NK-92 (cell line): ENCODE results near the gene ARSK.

Experiments
- DNase-seq: peaks from one replicate; lab custom pipeline; 2025; ENCODE audit not compliant: unreplicated experiment; lab: John Stamatoyannopoulos, UW

The ARSK gene

DNA sequence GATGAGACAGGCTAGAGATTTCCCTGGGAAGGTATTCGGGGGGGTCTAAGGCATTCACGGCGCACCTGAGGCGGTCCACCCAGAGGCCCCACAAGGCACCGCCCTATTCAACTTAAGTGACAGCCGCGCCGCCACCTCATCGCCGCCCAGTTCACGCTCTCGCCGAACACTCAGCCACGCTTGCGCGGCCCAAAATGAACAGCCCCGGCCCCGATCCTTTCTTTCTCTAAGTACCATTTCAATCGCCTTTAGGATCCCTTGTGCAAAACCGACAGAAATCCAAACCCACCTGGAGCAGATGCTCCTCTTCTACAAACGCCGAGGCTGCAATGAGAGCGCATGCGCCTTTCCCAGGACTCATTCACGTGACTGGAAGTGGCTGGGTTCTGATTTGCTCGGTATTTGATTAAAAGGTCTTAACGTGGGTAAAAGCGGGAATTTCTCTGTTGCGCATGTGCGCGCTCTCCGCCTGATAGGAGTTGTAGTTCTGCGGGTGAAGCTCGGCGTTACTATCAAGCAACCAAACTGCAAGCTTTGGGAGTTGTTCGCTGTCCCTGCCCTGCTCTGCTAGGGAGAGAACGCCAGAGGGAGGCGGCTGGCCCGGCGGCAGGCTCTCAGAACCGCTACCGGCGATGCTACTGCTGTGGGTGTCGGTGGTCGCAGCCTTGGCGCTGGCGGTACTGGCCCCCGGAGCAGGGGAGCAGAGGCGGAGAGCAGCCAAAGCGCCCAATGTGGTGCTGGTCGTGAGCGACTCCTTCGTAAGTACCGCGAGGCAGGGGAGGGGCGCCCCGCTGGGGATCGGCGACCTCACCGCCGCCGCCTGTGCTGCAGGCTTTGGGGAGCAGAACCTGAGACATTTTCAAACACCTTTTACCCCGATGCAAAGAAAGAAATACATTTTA lies at the start of gene ARSK, which contains the start of gene SKIC3:
Gene ARSK (plus strand): TSS at position 455 of the 902 bp plus-strand sequence. CDS start 178 bp downstream, at position 633.
Gene SKIC3 (minus strand): TSS at position 331 of the 902 bp plus-strand sequence. CDS start 7,827 bp downstream, outside the sequence.
- peak; percentile 28 for DNase-seq

- DNase-seq: no peak
These were observed 46.4 kb upstream of the ARSK start for GRCh38 chr5:95508550-95508949.

DNA sequence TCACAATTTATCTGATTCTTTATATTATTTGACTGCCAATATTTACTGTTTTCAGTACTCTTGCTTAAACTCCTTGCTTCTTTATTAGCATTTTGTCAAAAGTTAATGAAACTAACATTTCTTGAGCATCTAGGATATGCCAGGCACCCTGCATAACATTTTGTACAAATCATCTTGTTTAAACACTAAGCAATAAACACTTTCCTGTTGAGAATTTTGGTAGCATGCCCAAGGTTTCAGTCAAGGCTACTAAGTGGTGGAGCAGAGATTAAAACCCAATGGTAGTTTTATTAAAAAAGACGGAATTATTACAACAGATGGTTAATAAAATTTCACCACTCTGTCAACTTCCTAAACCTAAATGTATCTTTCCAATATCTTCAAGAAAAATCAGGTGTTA lies 43.3 kb upstream of the ARSK start:
- no peak for DNase-seq

- no peak for DNase-seq
These were observed 36.5 kb upstream of the ARSK start for GRCh38 chr5:95518417-95518816.

DNA sequence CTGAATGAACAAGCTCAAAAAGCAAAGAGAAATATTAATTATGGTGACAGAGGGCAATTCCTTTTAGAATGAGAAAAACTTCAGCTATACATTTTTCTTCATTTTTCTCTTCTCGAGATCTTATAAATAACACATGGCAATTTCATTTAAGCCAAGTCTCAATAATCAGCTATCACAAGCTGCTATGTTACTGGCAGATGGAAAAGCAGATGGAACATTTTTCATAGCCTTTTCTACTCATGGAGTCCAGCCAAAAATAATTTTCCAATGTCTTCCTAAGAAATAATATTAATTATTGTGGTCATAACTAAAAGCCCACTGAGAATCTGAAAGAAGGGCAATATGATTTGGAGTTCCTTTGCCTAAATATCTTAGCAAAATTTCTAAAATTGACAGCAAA lies 35.8 kb upstream of the ARSK start:
- no peak for DNase-seq

GRCh38 chr5:95519681-95520080 lies 35.2 kb upstream of the ARSK start:
- no peak for DNase-seq

DNA sequence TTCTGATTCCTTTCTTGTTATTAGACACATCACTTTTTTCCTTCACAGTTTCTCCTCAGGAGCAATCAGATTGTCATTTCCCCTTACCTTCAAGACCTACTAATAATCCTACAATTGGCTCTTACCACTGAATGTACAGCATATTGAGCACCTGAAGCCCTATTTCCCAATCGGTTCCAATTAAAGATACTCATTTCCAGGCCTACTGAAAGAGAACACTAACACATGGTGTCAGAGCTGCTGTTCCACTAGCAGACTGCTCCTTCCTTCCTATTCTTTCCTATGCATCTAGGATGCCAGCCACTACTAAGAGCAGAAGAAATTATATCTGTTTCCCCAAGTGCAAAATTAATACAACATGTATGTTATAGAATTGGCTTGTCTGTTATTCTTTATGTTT lies 34.7 kb upstream of the ARSK start:
- DNase-seq: no peak

GRCh38 chr5:95524423-95524822 lies 30.5 kb upstream of the ARSK start:
- DNase-seq: no peak

DNA sequence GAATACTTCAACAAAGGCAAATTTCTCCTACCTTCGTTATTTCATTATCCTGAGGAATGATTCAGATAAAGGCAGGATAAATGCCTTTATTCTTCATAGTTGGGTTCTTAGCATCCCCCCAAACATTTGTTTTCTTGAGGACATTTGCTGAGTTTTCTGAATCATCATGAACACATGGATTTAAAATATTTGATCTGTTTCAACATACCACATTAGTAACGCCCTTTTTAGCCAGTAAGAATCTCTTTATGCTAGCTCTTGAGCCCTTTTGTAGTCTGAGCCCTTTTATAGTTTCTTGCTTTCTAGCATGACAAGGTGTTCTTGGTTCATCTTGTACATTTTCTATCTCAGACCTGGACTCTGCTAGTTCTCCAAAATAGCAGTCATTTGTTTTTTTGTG lies 28.0 kb upstream of the ARSK start:
- DNase-seq: no peak

GRCh38 chr5:95528565-95528964 lies 26.3 kb upstream of the ARSK start:
- no peak for DNase-seq

DNA sequence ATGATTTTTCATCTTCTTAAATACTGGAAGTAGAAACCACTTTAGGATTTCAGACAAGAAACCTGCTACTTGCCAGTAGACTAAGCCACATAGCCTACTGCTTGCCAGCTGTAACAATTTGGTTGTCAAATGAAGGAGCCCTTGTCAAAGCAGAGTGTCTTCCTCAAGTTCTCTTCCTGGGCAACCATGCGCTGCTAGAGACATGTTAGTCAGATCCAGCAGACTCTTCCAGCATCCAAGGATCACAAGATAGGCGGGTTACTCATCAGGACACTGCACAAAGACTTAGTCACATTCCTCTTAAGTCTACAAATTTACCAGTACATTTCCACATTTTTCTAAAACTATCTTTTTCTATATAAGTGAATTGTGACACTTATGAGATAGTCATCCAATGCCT lies 24.5 kb upstream of the ARSK start:
- no peak for DNase-seq

- no peak for DNase-seq
These were observed 23.4 kb upstream of the ARSK start for GRCh38 chr5:95531491-95531890.

- DNase-seq: no peak
These were observed 22.5 kb upstream of the ARSK start for GRCh38 chr5:95532415-95532814.

- no peak for DNase-seq
These were observed 21.8 kb upstream of the ARSK start for GRCh38 chr5:95533106-95533505.

- DNase-seq: no peak
These were observed 21.1 kb upstream of the ARSK start for GRCh38 chr5:95533761-95534160.

- DNase-seq: no peak
These were observed 17.4 kb upstream of the ARSK start for GRCh38 chr5:95537501-95537900.

- no peak for DNase-seq
These were observed 11.7 kb upstream of the ARSK start for GRCh38 chr5:95543017-95543705.

GRCh38 chr5:95549030-95549429 lies 5.9 kb upstream of the ARSK start:
- no peak for DNase-seq

GRCh38 chr5:95554331-95554646 lies 612 bp upstream of the ARSK start:
- no peak for DNase-seq

- no peak for DNase-seq
These were observed 652 bp downstream of the ARSK start for GRCh38 chr5:95555553-95555952.

DNA sequence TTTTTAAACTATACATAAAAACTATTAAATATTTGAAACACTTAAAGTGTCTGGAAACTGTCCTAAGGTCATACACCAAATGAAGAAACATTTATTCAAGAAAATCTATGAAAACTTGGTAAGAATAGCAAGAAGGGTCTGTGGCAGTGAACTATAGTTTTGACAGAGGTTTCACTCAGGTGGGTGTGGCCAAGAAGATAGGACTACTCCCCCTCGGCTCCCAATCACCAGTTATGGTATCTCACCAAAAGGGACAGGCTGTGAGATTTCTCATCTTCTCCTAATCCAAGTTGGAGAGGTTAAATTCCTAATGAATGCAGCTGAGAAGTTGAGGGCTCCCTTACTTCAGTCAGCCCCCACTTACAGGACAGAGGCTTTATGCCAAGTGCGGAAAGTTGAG lies 2.9 kb downstream of the ARSK start:
- DNase-seq: no peak

DNA sequence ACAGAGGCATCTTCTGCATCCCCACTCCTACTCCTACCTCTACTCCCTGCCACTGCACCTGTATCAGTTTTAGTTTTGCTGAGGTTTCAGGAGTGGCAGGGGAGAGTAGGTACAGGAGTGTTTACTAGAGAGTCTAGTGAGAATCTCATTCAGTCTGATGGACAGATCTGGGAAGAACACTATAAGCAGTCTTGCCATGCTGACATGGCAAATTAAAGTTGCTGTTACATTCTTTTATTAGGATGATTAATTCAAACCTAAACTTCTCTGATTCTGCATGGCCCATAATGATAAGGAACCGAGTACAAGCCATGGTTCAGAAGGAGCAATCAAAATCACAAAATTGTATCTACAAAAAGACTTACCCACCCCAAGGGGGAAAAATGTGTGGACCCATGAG lies 7.4 kb downstream of the ARSK start:
- no peak for DNase-seq
